HS-27A (cell line): ENCODE measurements around the gene GABRD.

Experiments
- DNase-seq: peaks from one replicate; pipeline ENCODE4 v3.0.0-alpha.2; 2012; ENCODE audit warnings: low read depth, missing footprints

The GABRD gene

DNA sequence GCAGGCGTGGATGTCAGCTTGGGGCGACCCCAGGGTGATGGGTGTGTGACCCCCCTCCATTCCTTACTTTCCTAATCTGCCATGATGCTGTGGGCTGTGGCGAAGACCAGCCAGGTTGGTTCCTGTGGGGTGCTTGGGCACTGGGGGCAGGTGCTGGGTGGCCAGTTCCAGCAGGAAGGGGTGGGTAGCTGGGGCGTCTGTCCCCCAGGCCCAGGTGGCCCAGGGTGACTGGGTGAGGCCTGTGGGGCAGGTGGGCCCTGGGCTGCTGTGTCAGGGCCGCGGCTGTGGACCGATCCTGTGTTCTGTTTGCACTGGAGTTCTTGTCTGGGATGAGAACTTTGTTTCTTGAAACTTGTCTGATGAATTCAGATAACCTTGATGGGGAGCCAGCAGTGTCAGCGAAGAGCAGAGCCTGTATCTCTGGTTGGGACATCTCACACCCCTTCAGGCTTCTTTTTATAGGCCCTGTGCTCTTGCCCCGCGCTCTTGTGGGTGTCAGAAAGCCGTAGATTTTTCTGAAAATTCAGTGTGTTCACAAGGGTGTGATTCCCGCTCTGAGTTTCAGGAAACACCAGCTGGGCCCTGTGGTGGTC, 34.7 kb downstream of the GABRD start:
- no peak for DNase-seq

DNA sequence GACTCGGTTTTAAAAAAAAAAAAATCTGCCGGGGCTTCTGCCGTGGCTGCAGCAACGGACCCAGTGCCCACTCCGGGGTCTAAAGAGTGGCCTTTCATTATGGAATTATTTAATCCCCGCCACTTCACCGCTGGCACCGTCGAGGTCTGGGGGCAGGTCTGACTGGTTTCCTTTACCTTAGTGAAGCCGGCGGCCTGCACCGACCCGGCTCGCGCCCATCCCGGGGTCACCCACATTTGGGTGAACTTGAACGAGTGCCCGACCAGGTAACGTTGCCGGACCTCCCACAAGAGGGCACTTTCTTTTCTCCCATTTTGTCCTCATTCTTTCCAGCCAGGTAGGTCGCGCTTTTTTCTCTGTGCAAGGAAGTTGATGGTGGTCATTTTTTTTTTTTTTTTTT, 35.4 kb downstream of the GABRD start:
- no peak for DNase-seq

DNA sequence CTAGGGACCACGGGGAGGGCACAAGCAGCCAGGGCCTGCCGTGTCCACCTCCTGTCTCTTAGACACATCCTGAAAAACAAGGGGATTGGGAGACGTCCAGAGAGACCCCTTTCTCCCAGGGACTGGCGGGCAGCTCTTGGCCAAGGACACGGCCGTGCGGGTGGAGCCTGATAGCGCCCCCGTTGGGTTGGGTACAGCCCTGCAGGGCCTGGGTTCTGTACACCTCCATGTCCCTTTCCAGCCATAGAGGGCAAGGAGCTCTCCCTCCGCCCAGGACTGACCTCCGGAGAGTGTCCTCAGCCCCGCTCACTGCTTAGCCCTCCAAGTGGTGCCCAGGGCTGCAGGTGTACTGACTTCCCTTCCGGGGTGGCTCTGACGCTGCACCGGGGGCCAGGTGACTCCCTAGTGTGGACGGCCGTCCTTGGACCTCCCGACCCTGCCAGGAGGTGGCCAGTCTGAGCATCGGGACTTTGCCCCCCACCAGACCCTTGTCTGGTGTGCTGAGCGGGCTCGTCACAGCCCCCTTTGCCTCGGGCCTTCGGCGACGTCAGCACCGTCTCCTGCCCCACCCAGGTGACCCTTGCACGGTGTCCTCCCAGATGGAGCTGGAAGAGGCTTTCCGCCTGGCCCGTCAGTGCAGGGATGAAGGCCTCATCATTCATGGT, 36.9 kb downstream of the GABRD start:
- no peak for DNase-seq

DNA sequence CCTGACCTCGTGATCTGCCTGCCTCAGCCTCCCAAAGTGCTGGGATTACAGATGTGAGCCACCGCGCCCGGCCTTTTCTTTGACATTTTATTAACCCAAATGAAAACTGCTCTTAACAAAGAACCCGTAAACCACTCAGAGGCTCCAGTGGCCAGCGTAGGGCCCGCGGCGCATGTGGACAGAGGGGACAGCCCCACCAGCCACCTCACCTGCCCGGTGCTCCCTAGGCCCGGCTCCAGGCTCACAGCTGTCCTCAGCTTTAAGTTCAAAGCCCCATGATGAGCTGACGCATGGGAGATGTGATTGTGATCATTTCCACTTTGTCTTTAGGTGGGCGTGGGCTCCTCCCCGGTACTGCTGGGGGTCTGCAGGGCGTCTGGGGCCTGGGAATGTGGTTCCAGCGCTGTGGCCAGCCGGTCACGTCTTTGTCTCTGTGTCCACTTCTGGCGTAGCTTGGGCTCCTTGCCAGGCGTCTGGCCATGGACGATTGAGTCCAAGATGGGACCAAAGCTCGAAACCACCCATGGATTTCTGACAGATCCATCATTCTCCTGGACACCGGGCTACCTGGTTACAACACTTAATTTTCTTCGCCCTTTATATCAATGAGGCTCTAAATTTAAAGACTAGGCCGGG, 37.9 kb downstream of the GABRD start:
- no peak for DNase-seq

DNA sequence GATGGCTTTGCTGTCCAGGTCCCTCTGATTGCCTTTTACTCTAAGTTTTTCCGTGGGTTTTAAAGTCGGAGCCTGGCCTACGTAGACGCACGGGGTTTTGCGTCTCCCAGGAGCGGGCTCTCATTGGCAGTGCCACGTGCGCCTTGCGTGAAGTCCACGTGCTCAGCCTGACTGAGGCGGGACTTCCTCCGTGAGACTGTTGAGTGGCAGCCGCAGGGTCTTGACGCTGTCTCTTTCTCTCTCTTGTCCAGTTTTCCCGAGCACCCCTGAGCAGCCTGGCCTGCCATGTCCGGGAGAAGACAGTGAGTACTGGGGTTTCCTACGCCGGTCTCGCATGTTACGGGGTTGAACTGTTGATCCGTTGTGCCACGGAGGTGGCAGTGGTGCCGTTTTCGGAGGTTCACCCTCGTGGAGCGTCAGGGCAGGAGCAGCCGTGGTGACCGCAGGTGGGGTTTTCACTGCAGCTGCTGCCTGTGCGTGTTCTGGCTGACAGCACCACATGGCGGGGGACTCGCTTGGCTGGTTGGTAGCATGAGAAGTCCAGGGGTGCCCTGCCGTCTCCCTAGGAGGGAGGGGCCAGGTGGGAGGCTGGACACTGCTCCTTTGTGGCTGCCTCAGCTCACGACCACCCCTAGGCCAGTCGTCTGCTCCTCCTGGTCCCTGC, 40.3 kb downstream of the GABRD start:
- DNase-seq: no peak

DNA sequence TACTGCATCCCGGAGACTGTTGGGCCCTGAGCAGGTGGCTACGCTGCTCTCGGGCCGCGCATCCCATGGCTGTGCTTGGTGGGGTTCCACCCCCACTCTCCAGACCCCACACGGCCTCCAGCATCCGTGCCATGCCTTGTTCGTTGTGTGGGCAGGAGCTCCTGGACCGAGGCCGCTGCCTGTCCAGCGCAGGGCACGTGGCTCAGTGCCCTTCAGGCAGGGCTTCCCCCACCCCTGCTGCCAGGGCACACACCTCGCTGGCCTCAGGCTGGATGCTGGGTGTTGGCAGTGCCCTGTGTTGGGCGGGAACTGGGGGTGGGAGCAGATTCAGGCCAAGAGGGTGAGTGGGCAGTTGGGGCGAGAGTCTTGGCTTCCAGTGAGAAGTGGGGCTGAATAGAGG, 40.9 kb downstream of the GABRD start:
- DNase-seq: no peak

DNA sequence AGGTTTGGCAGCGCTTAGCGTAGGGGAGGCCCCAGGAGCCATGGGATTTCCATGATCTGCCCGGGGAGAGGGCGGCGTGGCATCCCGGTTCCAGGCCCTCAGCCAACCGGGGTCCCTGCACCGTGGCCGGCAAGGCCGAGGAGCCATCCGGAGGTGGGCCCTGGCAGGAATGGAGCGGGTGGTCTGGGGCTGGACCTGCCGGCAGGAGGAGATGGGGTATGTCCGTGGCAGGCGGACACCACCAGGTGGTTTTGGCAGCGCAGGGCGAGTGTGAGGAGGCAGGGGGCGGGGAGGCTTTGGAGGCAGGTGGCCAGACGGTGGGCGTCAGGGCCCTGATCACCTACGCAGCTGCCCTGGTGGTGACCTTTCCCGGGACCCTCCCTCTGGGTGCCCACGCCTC, 41.4 kb downstream of the GABRD start:
- DNase-seq: no peak

DNA sequence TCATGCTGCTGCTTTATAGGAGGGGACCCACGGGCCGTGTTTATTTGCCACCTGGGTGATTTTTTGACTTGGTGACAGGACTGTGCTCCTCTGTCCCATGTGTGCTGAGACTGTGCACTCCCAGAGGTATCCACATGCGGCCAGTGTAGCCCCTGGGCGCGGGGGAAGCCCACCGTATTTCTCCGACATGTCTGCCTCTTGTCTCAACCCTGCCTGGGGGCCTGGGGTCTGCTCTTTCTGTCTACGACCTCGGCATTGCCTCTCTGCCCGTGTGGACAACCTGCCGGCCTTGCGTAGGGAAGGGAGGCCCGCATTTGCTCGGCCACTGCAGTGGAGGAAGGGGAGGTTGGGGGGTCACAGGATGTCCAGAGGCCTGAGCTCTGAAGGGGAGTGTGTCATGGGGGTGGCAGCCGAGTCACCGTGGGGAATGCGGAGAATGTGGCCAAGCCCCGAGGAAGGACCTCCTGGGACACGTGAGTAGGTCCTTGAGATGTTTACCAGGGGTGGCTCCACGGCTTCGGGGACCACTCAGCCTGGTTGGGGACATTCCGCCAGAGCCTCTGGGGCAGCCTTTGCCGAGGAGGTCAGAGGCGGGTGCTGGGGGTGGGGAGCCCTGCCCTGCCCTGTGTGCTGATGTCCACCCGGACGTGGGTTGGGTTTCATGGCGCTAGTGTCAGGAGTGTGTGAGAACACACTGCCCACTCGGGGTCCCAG, 42.1 kb downstream of the GABRD start:
- DNase-seq: no peak

DNA sequence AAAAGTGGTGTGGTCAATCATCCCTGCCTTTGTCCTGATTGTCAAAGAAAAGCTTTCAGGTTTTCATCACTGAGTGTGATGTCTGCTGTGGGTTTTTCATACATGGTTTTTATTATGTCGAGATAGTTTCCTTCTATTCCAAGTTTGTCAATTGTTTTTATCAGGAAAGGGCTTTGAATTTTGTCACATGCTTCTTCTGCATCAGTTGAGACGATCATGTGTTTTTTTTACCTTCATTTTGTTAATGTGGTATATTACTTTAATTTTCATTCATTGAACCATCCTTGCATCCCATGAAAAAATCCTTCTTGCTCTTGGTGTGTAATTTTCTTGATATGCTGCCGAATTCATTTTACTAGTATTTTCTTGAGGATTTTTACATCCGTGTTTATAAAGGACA, 46.6 kb downstream of the GABRD start:
- no peak for DNase-seq

DNA sequence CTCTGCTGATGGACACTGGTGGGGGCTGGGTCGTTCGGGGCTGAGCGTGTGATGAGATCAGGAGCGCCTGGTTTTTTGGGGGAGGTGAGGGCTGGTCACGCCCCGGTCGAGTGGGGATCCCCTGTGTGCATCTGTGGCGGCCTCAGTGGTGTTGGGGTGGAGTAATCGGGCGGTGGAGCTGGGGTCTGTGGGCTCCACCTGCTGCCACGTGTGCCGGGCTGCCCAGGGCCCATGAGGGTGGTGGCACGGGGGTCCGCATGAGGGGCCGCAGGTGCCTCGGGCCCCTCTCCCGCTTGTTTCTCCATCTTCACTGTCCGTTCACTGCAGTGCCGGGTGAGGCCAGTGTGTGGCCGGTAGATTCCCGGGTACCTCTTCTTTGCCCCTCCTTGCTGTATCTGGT, 48.2 kb downstream of the GABRD start:
- DNase-seq: no peak

DNA sequence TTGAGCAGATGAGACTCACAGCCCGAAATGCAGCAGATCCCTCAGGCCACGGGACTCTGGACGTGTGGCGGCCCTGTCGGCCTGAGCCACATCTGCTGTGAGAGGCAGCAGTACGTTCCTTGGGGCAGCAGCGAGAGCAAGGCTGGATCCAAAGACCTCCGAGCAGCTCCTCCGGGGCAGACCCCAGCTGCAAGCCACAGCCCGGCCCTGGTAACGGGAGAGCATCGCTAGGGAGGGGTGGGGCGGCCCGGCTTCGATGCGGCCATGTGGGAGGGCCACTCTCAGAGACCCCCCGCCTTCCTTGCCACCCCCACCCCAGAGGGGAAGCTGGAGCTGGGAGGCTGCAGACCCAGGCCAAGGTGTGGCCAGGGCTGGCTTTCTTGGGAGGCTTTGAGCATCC, 48.8 kb downstream of the GABRD start:
- no peak for DNase-seq

DNA sequence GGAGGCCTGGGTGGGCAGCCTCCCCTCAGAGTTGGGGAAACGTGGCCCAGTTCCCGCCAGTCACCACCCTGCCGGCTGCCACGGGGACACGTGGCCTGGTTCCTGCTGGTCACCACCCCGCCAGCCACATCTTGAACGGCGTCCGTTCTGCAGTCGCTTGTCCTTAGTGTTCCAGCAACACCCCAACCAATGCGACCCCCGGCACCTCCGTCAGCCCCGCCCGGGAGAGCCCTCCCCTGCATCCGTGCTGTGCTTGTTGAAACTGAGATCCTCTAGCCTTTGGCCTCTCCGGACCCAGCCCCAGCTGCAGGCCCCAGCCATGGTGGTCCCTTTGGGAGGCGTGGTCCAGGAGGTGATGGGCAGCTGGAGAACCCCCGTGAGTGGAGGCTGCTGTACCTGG, 49.8 kb downstream of the GABRD start:
- no peak for DNase-seq

DNA sequence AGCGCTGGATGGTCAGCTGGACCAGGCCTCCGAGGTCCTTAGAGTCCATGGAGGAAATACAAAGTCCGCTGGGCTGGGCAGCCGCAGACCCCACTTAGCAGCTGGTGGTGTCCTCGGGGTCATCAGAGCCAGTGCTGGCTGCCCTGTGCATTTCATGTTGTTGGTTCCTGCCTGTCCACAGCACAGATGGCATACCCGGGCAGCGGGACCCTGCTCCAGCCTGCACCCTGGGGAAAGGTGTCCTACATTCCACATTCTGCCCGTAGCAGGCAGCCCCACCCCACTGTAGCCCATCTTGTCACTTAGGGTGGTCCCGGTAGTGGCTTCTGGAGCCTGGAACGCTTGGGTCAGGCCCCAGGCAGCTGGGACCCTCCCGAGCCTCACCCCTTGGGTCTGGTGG, 50.9 kb downstream of the GABRD start:
- DNase-seq: no peak

DNA sequence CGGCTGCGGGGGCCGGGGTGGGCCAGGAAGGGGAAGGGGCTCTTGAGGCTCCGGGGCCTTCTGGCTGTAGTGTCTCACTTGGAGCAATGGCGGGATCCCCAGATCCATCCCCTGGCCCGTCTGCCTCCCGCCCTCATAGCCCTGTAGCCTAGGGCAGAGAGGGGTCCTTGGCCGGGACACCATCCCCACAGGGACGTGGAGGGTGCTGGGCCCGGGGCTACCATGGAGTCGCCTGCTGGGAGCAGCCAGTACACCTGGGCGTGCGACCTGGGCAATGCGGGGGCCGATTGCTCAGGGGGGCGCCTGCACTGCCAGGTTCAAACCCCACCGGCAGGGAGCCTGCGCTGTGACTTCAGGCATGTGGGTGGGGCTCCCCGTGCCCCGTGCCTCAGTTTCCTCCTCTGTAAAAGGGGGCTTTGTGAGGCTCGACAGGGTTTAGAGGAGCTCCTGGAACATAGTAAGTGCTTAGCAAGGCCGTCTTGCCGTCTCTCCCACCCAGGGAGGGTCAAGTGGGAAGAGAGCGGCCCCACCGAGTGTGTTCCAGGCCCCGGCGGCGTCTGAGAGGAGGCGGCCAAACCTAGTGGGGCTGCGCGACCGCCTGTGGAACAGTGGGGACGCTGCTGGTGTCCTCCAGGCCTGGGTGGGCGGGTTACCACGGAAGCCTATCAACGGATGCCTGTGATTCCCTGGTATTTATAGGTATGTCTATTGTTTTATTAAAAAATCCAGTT, 51.8 kb downstream of the GABRD start:
- DNase-seq: no peak

DNA sequence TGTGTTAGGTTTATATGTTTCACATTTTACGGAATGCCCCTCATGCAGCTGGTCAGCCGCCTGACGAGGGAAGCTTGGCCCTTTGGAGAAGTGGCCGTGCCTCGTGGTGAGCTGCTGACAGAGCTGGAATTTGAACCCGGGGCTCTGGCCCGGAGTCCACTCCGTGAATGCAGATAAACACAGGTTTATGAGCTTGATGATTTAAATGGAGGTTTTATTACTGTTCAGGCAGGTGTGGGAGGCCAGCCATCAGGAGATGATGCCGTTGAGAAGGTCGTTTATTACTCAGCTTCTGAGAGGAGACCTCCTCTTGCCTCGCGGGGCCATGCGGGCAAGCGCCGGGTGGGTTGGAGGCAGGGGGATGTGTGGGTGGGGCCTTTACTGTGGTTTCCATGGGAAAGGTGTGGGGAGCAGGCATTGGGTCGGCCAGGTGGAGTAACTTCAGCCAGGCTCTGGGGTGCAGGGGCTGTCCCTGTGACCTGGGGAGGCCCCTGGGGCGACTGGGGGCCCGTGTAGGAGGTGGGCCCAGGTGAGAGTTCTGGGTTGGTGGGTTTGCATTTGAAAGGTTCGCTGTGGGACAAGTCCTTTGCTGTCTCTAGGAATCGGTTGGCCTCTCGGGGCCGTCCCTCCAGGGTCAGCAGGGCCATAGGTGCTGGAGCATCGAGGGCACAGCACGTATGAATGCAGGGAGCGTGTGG, 53.1 kb downstream of the GABRD start:
- DNase-seq: no peak

DNA sequence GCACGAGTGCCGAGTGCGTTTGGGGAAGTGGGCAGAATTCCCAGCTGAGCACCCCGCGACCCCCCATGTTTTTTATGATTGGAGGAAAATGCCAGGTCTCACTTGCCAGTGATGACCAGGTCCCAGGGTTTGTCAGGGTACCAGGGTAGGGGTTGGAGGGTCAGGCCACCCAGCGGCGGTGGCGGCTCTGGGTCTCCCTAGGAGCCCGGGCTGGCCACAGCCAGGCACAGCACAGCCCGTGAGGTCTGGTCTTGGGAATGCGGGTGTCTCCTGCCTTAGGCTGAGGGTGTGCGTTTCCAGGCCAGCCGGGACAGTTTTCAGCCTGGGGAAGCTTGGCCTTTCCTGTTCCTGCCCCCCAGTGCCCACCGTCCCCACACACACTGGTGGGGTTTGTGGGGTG, 53.7 kb downstream of the GABRD start:
- DNase-seq: no peak

DNA sequence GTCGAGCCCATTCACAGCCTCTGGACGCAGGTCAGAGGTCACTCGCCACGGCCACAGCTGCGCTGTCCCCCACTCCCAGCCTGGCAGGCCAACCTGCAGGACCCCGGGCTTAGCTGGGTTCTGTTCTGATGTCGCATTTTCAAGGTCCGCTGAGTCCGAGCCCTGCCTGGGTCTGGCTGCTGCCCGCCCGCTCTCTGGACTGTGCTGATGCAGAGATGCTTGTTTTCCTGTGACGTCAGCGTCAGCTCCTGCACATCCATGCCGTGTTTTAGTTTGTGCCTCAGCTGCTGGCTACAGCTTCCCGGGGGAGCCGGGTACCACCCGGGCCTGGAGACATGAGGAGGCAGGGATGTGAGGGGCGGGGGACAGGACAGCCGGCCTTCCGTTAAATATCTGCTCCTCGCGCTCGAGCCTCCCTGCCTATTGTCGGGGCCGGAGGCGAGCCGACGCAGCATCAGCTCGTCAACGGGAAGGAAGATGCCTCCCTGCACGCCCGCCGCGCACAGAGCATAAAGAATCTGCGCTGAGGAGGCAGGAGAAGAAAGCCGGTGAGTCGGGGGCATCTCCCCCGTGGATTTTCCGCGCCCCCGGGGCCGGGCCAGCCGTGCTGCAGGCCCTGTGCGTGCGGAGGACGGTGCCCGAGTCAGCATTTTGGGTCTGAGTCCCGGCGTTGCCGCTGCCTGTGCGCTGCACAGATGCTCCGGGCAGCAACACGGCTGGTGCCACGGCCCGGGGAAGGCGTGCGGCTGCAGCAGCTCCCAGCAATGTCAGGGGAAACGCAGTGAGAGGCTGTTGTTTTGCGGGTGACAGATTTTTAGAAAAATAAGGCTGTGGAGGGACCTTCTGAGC, 54.5 kb downstream of the GABRD start:
- DNase-seq: no peak

DNA sequence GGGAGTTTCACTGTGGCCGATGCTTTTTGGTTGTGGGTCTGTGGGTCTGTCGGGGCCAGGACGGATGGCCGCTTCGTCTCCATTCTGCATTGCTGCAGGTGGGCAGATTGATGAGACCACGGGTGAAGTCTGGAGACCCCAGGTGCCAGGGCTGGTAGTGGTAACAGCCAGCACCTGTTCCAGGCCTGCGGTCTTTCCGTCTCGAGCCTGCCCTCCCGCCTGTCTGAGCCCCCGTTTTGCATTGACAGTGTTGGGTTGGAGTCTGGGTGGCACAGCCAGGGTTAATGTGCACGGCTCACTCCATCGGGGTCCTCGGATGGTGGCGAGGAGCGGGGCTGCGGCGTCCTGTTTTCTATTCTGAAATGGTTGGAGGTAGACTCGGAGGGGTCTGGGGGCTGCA, 55.3 kb downstream of the GABRD start:
- DNase-seq: no peak

DNA sequence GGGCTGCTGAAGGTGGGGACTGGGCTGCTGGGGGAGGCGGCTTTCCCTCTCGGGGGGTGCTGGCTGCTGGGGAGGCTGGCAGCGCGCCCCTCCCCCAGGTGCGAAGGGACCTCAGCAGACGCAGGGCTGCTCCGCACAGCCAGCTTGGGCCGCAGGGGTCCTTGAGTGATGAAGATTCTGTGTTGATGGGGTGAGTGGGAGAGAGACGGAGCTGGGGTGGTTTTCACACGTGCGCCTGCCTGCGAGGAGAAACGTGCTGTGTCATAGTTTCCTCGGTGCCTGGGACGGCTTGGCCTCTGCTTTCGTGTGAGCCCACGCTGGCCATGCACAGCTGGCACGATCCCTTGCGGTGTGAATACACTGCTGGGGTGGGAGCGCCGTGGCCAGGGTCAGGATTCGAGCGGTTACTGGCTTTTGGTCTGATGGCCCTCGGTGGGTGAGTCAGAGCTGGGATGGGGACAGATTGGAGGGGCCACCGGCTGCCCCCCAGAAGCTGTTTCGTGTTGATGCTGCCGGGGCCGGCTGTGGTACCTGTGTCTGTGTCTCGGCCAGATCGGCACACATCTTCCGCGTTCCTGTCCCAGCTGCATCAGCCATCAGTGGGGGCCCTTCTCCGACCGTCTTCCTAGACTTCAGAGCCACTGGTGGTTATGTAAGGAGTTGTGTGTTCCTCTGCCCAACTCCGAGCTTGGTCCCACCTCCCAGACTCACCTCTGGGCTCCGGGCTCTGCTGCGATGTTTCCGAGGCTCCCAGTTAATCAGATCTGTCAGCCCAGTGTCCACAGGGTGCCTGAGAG, 56.0 kb downstream of the GABRD start:
- no peak for DNase-seq

DNA sequence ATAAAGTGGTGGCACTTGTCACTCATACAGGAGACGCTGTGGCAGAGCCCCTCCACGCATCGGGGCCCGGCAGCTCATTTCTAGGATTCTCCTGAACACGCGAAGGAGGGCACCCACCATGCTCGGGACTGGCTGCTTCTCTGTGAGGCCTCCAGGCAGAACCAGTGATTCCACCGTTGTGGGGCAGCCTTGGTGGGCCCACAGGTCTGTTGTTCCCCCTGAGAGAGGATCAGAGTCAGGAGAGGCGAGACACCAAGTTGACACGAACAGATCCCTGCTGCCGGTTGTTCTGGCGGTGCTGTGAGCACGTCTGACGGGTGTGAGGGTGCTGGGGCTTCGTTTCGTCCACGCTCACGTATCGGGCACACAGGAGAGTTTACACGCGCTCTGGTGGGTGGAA, 57.7 kb downstream of the GABRD start:
- no peak for DNase-seq
